Medulla oblongata (tissue), 1 donor: ENCODE results near the gene CDH4.
"Not testable (repeated sequence)": the region's sequence is repeated elsewhere in the genome, so short reads cannot be mapped to it uniquely, and the experiment has no call there.

ENCODE experiments used
- DNase-seq: peaks from one replicate; pipeline ENCODE4 v3.0.0-alpha.2; 2015; ENCODE audit errors: extremely low spot score

Gene CDH4

DNA sequence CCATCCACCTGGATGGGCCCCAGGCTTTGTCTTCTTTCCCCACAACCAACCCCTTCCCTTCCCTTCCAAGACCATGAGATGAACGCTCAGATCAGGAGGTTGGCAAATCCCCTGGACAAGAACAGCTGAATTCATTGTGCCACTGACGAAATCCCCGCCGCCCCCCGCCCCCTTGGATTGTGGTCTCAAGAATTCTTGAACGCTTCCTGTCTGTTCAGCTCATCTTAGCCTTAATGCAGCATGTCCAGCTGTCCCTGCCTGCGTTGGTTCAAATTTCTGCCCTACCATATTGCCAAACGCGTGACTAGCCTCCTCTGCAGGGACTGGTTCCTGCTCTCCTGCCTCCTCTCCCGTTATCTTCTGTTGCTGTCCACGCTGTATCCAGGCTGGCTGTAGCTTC is 133.2 kb downstream of the CDH4 start:
- no peak for DNase-seq

DNA sequence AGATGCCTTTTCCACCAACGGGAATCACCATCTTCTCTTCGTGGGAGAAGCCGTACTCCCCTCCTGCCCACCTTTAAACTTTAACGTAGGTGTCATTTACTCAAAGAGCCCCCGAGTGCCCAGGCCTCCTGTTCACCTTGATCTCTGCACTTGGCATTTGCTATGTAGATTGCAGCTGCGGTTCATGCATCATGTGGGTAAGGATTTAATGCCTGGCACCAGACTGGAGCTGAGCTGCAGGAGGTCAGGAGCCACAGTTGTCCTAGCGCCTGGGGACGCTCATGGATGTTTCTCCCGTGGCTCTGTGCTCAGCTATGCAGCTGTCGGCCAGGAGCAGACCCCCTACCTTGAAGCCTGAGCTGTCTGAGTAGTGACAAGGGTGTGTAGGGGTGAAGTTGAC is 133.7 kb downstream of the CDH4 start:
- DNase-seq = no peak

DNA sequence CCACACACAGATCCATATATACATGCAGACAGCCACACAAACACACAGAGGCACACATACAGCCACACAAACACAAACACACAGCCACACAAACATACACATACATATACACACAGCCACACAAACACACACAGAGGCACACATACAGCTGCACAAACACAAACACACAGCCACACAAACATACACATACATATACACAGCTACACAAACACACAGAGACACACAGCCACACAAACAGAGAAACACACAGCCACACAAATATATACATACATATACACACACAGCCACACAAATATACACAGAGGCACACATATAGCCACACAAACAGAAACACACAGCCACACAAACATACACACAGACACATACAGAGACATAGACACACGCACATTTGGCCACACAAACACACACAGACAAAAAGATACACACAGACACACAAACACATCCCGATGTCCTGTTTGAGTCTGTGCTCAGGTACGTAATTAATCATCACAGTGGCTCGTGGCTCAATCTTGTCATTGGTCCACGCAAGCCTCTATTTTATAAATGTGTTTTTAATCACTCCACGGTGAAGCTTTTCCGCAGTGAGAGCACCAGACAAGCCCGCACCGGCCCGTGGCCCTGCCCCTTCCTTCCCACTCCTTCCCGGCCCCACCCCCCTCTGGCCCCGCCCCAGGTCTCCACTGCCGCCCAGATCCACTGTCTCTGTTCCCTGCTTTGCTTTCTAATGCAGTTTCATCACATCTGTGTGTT is 135.3 kb downstream of the CDH4 start:
- no peak for DNase-seq

DNA sequence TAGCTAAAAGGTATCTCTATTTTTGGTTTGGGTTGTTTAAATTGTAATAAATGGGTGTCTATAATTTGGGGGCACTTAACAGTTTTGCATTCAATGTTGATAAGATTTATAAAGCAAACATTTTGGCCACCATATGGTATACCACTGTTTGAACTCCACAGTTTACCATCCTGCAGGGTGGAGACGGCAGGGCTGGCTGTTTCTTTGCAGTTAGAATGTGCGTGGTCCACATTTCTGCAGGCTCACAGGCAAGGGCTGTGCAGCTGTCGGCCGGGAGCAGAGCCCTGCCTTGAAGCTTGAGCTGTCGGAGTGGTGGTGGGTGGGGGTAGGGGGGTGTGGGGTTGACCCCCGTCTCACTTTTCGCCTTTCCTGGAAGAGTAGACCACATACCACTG is 135.9 kb downstream of the CDH4 start:
- DNase-seq = no peak

DNA sequence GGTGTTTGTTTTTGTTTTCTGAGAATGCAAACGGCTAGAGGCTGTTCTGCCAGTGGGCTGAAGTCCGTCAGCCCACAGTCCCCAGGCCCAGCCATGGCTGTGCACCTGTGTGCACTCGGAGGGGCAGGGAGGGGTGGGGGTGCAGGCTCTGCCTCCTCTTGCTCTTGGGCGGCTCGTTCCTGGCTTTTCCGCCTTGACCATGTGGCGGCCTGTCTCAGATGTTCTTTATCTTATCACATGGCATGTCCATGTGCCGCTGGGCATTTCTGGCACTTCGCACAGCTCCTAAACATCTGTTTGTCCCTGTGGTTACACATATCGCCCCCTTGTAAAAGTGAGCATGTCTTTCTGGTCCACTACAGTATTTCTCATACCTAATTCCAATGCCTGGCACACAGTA is 137.0 kb downstream of the CDH4 start:
- DNase-seq = no peak

DNA sequence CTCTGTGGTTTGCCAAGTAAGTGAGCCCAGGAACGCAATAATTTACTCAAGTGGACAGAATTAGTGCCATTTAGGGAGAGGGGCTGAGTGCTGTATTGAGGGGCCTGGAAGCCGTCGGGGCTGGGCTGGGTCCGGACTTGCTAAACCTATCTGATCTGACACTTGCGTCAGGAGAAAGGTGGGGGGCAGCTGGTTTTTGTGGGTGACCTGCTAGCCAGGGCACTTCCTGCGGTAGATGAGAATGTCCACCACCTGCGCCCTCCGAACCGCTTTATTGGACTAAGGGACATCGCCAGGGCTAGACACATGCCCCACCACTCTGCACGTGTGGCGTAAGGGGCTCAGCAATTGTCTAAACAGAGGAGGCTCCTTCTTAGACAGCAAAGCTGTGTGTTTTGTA is 139.1 kb downstream of the CDH4 start:
- DNase-seq = no peak

DNA sequence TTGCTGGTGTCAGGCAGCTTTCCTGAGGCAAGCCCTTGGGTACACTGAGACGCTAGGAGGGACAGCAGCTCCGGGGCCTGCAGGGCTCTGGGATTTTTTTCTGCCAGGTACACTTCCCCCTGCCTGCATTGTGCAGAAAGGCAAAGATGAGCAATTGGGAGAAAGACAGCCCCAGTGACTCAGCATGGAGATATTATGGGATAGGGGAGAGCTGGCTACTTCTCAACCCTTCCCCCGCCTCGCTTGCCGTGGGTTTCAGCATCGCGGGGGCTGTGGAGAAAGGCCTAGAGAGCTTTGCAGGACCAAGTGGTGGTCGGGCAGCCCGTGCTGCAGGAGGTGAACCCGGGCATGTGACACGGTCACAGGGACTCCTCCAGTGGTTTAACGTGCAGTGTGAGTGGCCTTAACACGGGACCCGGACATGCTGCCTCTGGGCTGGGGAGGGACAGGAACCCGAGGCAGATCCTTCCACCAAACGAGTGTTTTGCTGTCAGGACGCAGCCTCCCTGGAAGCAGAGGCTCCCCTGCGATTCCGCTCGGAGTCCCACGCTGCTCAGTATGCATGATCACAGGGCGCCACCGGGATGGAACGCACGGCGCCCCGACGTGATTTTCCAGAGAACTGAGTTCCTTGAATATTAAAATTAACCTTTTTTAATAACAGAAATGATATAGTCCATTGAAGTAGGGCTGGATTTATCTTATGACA is 139.9 kb downstream of the CDH4 start:
- no peak for DNase-seq

DNA sequence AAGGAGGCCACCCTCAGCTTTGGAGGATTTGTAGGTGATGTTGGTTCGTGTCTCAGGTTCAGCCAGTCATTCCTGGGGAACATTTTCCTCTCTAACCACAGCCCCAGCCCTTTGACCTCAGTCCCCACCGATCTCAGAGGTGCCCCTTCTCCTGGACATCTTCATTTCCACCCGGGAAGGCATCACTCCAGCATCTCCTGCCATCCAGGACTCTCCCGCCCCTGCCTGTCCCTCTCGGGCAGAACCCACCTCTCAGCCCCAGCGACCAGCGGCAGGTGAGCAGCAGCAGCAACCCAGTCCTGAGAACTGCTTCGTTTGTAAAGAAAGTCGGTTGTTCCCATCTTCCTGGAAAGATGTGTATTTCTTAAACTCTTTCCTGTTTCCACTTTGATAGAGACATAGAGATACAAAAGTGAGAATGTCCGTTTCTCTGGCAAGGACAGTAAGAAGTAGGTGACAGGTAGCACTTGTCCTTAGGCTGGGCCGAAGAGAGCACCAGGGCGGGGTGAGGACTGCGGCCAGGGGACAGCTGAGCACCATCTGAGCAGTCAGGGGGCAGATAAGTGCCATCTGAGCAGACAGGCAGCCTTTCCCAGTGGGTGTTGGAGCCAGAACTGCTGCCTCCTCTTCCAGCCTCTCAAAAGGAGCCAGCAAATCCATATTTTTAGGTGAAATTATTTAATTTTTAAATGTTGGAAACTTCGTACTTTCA is 142.2 kb downstream of the CDH4 start:
- DNase-seq = no peak

DNA sequence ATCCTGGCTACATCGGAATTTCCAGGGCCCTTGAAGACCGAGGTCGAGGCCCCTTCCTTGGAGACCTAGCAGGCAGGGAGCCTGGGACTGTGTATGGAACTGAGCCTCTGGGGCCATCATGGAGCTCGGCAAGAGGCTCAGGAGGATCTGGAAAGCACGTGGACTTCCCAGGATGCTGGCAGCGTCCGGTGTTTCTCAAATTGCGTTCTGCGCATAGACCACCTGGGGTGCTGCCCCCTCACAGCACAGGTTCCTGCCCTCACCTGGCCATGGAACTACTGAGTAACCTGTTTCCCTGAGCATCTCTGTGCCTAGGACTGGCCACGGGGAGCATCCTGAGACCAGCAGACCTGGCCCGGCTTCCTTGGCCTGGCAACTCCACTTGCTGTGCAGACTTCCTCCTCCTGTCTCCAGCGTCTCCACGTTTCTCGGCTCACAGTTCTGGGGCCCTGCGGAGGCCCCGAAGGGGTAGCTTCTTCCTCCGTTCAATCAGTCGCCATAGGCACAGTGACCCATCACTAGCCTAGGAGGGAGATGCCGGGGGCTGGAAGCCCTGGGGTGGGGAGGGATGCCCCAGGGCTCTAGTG is 144.3 kb downstream of the CDH4 start:
- DNase-seq = no peak

DNA sequence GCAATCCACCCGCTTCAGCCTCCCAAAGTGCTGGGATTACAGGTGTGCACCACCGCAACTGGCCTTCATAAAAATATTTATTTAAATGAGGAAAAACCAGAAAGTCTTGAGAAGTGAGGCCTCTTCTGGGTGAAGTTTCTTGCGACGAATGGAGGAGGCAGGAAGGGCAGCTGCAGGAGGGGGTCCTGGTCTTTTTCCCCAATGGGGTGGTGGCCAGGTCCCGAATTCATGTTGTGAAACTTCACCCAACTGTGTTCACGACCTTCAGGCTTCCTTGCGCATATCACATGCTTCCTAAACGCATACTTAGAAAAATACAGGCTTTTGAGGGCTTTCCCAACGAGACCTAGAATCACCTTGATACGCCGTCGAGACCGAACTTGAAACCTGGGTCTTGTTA is 145.1 kb downstream of the CDH4 start:
- no peak for DNase-seq

DNA sequence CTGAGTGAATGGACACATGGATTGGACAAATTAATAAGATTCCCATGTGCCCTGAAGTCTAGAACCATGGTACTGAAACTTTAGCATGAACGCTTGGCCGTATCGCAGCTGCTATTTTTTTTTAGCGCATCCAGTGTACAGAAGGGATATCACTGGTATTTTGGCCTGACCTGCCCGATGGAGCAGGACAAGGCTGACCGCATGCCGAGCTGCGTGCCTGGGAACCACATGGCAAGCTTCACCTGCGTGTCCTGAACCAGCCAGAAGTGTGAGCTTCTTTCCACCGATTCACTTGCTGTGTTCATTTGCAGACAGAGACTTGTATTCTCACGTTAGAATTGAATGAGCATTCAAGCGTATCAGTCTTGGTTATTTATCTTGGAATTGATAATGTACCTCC is 145.7 kb downstream of the CDH4 start:
- DNase-seq = no peak

DNA sequence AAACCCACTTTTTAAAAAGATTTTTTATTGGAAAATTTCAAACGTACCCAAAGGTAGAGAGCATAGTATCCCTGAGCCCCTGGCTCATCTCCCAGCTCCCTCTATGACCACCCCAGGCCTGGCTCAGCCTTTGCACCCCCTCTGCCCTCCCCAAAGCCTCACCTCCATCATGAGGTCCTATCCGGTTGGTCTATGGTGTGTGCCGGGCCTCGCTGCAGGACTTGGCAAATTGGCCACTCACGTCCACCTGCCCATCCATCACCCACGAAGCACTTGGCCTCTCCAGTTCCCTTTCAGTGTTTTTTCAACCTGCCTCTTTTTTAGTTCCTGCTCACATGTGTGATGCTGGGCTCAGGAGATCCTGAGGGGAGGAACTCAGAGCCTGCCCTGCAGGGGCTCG is 147.4 kb downstream of the CDH4 start:
- DNase-seq = no peak

DNA sequence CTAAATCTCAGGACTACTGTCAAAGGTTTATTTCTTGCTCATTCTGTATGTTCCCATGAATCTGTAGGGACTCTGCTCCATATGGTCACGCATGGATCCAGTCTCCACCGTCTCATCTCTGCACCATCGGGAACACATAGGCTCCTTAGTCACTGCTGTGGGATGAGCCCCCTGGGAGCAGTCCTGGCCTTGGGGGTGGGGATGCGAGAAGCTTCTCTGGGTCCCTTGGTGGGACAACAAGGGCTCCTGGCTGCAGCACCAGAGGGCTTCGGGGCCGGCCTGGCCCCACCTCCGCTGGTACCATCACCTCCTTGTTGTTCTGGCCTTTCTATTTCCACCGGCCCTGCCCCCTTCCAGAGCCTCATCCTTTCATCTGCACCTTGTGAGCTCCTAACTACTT is 148.4 kb downstream of the CDH4 start:
- no peak for DNase-seq

DNA sequence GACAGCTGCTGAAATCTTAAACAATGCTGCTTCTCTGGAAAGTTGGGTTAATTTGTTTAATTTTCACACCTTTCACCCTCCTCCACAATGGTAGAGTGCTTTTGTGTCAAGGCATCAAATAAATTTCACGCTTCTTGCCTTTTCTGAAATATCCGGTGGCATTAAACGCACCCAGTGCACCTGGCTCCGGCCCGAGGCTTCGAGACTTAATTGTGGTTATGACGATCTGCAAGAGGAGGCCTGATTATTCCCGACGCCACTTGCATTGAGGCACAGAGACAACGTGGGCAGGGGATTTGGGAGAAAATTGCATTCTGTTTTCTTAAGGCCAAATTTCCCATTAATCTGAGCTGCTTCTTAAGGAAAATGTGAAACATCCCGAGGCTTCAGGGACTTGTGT is 152.2 kb downstream of the CDH4 start:
- no peak for DNase-seq

DNA sequence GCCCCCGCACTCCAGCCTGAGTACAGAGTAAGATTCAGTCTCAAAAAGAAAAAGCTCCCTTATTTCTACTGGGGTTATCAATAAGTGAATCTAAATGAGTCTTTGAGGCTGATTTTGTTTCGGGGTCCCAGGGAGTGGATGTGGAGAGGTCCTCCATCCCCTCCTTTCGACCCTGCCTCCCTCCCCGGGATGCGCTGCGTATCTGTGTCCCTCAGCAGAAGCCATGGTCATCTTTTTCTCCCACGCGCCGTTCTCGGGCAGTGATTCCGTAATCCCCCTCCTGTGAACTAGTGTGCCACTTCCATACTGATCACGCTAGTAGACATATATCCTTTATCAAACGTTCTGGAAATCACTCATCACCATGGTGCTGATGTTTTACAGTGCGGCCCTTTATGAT is 152.9 kb downstream of the CDH4 start:
- DNase-seq = no peak

DNA sequence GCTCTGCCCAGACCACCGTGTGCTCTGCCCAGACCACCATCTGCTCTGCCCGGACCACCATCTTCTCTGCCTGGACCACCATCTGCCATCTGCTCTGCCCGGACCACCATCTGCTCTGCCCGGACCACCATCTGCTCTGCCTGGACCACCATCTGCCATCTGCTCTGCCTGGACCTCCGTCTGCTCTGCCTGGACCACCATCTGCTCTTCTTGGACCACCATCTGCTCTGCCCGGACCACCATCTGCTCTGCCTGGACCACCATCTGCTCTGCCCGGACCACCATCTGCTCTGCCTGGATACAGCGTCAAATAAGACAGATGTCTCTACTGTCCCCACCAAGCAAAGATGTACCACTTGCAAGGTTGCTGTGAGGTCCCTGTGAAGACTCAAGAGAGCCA is 154.7 kb downstream of the CDH4 start:
- DNase-seq = not testable (repeated sequence)

DNA sequence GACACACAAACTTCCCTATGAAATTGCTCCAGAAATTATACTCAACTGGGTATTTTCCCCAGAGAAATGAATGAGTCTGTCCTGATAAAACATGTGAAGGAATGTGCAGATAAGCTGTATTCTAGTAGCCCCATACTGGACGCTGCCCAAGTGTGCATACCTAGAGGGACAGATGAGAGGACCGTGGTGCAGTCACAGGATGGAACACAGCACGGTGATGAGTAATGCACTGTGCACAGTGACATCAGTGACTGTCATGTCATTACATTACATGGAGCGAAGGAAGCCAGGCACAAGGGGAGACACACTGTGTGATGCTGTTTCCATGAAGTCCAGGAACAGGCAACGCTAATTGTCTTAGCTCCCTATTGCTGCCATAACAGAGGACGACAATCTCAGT is 155.5 kb downstream of the CDH4 start:
- DNase-seq = no peak

DNA sequence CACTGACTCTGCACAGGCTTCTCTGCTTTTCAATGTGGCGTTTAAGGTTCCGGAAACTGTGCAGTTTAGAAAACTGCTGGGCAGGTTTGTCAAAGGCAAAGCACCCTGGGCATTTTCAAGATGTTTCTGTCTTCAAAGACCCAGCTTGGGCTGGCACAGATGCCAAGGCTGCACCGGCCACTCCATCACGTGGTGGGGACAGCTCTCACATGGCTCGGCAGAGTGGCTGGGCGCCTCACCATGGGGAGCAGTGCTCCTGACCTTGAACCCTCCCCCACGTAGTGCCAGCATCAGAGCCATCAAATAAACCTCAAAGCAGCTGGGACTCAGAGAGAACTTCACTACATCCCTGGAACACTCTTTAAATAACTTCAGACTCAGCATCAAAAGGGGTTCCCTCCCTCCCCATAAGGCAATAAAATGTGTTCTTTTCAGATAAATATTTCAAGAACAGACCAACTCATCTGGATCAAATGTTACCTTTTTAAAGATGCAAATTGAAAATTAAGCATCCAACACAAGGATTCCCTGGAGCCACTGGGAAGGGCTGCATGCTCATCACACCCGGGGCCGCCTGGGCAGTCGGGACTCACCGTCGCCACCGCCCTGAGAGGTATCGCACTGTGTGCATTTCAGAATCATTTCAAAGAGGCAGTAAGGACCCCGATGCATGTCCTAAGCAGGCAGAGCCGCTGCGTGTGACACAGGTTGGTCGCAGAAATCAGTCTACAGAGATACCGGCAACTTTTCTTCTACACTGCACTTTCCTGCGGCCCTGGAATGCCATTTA is 157.1 kb downstream of the CDH4 start:
- no peak for DNase-seq

DNA sequence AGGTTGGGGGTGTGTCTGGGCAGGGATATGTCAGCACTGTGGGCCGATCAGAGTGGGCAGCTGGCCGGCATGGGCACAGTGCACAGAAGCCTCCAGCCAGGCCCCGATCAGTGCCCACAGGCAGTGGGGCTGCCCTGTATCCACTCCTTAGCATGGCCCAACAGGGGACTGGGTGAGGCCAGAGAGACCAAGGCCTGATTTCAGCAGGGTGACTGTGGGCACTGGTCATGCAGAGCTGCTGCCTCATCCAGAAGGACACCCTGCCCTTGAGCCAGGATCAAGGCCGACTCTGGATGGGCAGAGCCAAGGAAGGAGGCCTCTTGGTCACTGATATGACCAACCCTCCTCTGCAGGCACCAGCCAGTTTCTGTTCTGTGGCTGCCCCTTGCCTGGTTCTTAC is 159.7 kb downstream of the CDH4 start:
- no peak for DNase-seq

DNA sequence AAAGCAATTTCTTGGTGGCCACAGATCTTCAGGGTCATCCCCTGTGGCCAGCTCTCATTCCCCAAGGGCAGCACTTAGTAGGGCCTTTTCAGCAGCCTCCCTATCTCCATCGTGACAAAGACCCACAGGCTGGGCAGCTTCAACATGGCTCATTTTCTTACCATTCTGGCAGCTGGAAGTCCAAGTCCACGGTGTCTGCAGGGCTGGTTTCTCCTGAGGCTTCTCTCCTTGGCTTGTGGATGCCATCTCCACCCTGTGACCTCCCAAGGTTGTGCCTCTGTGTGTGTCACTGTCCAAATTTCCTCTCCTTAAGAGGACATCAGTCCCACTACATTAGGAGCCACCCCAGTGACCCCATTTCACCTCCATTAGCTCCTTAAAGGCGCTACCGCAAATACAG is 161.7 kb downstream of the CDH4 start:
- DNase-seq = no peak

DNA sequence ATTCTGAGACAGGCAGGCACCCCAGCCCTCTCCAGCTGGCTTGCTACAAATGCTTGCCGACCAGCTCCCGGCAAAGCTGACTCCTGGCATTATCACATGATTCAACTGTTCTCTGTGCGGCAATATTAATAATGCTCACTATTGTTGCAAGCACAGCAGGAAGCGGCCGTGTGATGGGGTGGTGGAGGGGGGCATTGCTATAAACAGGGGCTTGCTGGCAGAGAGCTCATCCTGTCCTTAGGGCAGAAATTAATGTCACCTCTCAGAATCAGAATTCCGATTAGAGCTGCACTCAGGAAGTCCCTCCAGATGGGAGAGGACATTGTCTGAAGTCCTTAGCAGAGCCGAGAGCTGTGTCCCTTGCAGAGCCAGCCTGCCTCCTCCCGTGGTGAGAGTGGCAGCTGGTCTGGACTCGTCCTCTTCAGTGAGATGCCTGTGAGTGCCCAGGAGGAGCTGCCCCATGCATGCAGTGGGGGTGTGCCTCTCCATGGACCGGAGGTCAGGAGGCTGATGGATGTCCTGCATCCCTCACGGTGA is 162.5 kb downstream of the CDH4 start:
- peak; percentile 19 for DNase-seq

DNA sequence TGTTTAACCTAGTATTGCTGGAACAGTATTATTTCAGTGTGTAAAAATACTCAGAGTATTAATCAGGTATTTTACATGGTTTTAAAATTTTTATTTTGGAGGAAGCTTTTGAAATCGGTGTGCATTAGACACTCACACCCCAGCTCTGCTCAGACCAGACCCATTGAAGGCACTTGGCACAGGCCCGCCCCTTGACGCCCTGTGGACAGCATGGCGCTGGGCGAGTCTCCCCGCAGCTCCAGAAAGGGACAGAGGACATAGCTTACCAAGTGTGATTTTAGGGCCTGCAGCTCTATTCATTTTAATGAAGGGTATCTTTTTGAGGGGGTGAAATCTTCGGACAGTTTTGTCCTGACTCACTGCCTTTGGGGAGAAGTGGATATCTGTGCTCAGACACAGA is 164.5 kb downstream of the CDH4 start:
- no peak for DNase-seq
